Neural progenitor cell (in vitro differentiated cells): ENCODE measurements around the gene RNF145. TPM values are rescaled to one million over a fixed set of nuclear protein-coding genes. Genes with fewer than 3 reads are reported as not detected.

Source experiments
- DNase-seq: peaks from one replicate; pipeline ENCODE4 v3.0.0-alpha.2; 2016; ENCODE audit warnings: low spot score
- H2AFZ ChIP-seq: fragments of 200-600 bp; sonication (generic); replicated peaks from 2 replicates; pipeline ENCODE4 v1.6.1; 2016; ENCODE audit warnings: antibody characterized with exemption
- H3F3A ChIP-seq: fragments of 200-600 bp; sonication (generic); 2 replicates; pipeline ENCODE4 v1.6.1; 2016; ENCODE audit warnings: antibody characterized with exemption, low read depth
- H3K27ac ChIP-seq: fragments of 200-600 bp; sonication (generic); 2 replicates; pipeline ENCODE4 v1.5.1; 2016; ENCODE audit warnings: mild to moderate bottlenecking
- H3K27me3 ChIP-seq: fragments of 200-600 bp; sonication (generic); 2 replicates; pipeline ENCODE4 v1.6.1; 2016; ENCODE audit warnings: mild to moderate bottlenecking, moderate library complexity
- H3K36me3 ChIP-seq: fragments of 200-600 bp; sonication (generic); 2 replicates; pipeline ENCODE4 v1.5.1; 2016
- H3K4me1 ChIP-seq: fragments of 200-600 bp; sonication (generic); 2 replicates; pipeline ENCODE4 v1.6.1; 2016; ENCODE audit warnings: mixed run types
- H3K4me2 ChIP-seq: fragments of 200-600 bp; sonication (generic); 2 replicates; pipeline ENCODE4 v1.6.1; 2016
- H3K4me3 ChIP-seq: fragments of 200-600 bp; sonication (generic); 2 replicates; pipeline ENCODE4 v1.5.1; 2016
- H3K79me2 ChIP-seq: fragments of 200-600 bp; sonication (generic); 2 replicates; pipeline ENCODE4 v1.6.1; 2016; ENCODE audit warnings: low read depth
- H3K9ac ChIP-seq: fragments of 200-600 bp; sonication (generic); 2 replicates; pipeline ENCODE4 v1.6.1; 2016
- H3K9me3 ChIP-seq: fragments of 200-600 bp; sonication (generic); 2 replicates; pipeline ENCODE4 v1.5.1; 2016; ENCODE audit warnings: low read depth
- H4K20me1 ChIP-seq: fragments of 200-600 bp; sonication (generic); 2 replicates; pipeline ENCODE4 v1.6.1; 2016; ENCODE audit warnings: low read depth
- H3K27ac Mint-ChIP-seq: 3 replicates; pipeline ENCODE4 v1.8.0; 2021; ENCODE audit warnings: mixed read lengths
- H3K27me3 Mint-ChIP-seq: 2 replicates; pipeline ENCODE4 v1.8.0; 2022; ENCODE audit warnings: low read depth, mild to moderate bottlenecking, inconsistent platforms, moderate library complexity, mixed read lengths; ENCODE audit not compliant: insufficient read depth
- H3K36me3 Mint-ChIP-seq: 3 replicates; pipeline ENCODE4 v1.8.0; 2021; ENCODE audit warnings: mixed read lengths
- H3K4me1 Mint-ChIP-seq: 3 replicates; pipeline ENCODE4 v1.8.0; 2021; ENCODE audit warnings: mixed read lengths
- H3K4me3 Mint-ChIP-seq: 3 replicates; pipeline ENCODE4 v1.8.0; 2021; ENCODE audit warnings: mild to moderate bottlenecking, moderate library complexity, mixed read lengths
- H3K9me3 Mint-ChIP-seq: 3 replicates; pipeline ENCODE4 v1.8.0; 2020; ENCODE audit warnings: mixed read lengths
- CTCF ChIP-seq: fragments of 200-600 bp; sonication (generic); IDR thresholded peaks from 2 replicates; pipeline ENCODE4 v1.5.1; 2017; ENCODE audit warnings: antibody characterized with exemption, mild to moderate bottlenecking
- EZH2 ChIP-seq: fragments of 200-600 bp; sonication (generic); IDR thresholded peaks from 2 replicates; pipeline ENCODE4 v1.6.1; 2017; ENCODE audit warnings: antibody characterized with exemption, mild to moderate bottlenecking, moderate library complexity
- EZH2phosphoT487 ChIP-seq: fragments of 200-600 bp; sonication (generic); IDR thresholded peaks from 2 replicates; pipeline ENCODE4 v1.6.1; 2017; ENCODE audit warnings: antibody characterized with exemption
- total RNA-seq: library from RNA; depleted of rRNA; stranded (reverse); fragments of >200 nt; gene quantifications from 2 replicates; pipeline ENCODE4 v1.2.3, GENCODE V29; 2015; ENCODE audit warnings: low replicate concordance

The RNF145 gene
- total RNA-seq, 1 donor from 2014 or later = 80.0 TPM

- Mint-ChIP-seq H3K36me3 (no peaks in the 10 kb centered on the region), H3K9me3 (no peaks in the 10 kb centered on the region), H3K27me3 (peaks cover 5% of the 10 kb centered on the region), H3K4me1 (peaks cover 21% of the 10 kb centered on the region), H3K4me3 (no peak overlapping the region), H3K27ac (no peak overlapping the region)
- Histone ChIP-seq H3K27ac (no peak overlapping the region), H4K20me1 (no peaks in the 10 kb centered on the region), H3K9me3 (no peaks in the 10 kb centered on the region), H3K36me3 (no peaks in the 10 kb centered on the region), H3K79me2 (no peaks in the 10 kb centered on the region), H2AFZ (no peak overlapping the region), H3K4me3 (no peak overlapping the region), H3F3A (peaks cover 6% of the 10 kb centered on the region), H3K4me1 (peaks cover 15% of the 10 kb centered on the region), H3K4me2 (no peak overlapping the region), H3K27me3 (no peaks in the 10 kb centered on the region), H3K9ac (no peak overlapping the region)
- TF ChIP-seq CTCF (no peak), EZH2 (no peak), EZH2phosphoT487 (no peak)
- DNase-seq = no peak
Measured at GRCh38 chr5:159214486-159215271, 5.3 kb upstream of the RNF145 start.

- no peaks in the 10 kb centered on the region for H4K20me1 ChIP-seq
- no peaks in the 10 kb centered on the region for H3K27me3 ChIP-seq
- no peaks in the 10 kb centered on the region for H3K36me3 ChIP-seq
- DNase-seq = no peak
- H3K27ac Mint-ChIP-seq = no peak overlapping the region
- peaks cover 23% of the 10 kb centered on the region for H3K4me1 Mint-ChIP-seq
- H3K27me3 Mint-ChIP-seq = peaks cover 6% of the 10 kb centered on the region
- TF ChIP-seq CTCF (no peak), EZH2 (no peak), EZH2phosphoT487 (no peak)
- H3K4me3 Mint-ChIP-seq = no peak overlapping the region
- peaks cover 15% of the 10 kb centered on the region for H3K4me1 ChIP-seq
- H3K4me2 ChIP-seq = no peak overlapping the region
- no peaks in the 10 kb centered on the region for H3K36me3 Mint-ChIP-seq
- peaks cover 13% of the 10 kb centered on the region for H3K79me2 ChIP-seq
- no peaks in the 10 kb centered on the region for H3K9me3 ChIP-seq
- no peak overlapping the region for H3K4me3 ChIP-seq
- no peak overlapping the region for H3K27ac ChIP-seq
- no peak overlapping the region for H2AFZ ChIP-seq
- H3K9ac ChIP-seq = no peak overlapping the region
- H3F3A ChIP-seq = peaks cover 13% of the 10 kb centered on the region
- no peaks in the 10 kb centered on the region for H3K9me3 Mint-ChIP-seq
Measured at GRCh38 chr5:159212657-159213462, 3.5 kb upstream of the RNF145 start.

GRCh38 chr5:159211729-159212174, 2.4 kb upstream of the RNF145 start:
- Histone ChIP-seq H2AFZ (no peak overlapping the region), H3K4me2 (peak overlapping the region; percentile 21), H3K4me1 (peaks cover 21% of the 10 kb centered on the region), H3F3A (peaks cover 24% of the 10 kb centered on the region), H3K9me3 (no peaks in the 10 kb centered on the region), H4K20me1 (peaks cover 3% of the 10 kb centered on the region), H3K36me3 (no peaks in the 10 kb centered on the region), H3K27ac (no peak overlapping the region), H3K79me2 (peaks cover 24% of the 10 kb centered on the region), H3K4me3 (no peak overlapping the region), H3K27me3 (no peaks in the 10 kb centered on the region), H3K9ac (no peak overlapping the region)
- Mint-ChIP-seq H3K4me3 (no peak overlapping the region), H3K4me1 (peaks cover 34% of the 10 kb centered on the region), H3K9me3 (no peaks in the 10 kb centered on the region), H3K27ac (no peak overlapping the region), H3K36me3 (no peaks in the 10 kb centered on the region), H3K27me3 (peaks cover 6% of the 10 kb centered on the region)
- no peak for DNase-seq
- TF ChIP-seq EZH2phosphoT487 (no peak), CTCF (no peak), EZH2 (no peak)
